HG03045 (cell line): ENCODE data around the gene ARHGAP10.

Source experiments
- ATAC-seq: cut with Tn5 transposase; IDR thresholded peaks from one replicate; pipeline ENCODE4 v1.9.1; 2021; ENCODE audit warnings: mild to moderate bottlenecking, moderate library complexity; ENCODE audit not compliant: unreplicated experiment

Gene ARHGAP10

GRCh38 chr4:148017801-148018200 is 285.9 kb downstream of the ARHGAP10 start:
- no peak for ATAC-seq

- no peak for ATAC-seq
Measured at GRCh38 chr4:148021686-148022085, 289.8 kb downstream of the ARHGAP10 start.

GRCh38 chr4:148022975-148023374 is 291.1 kb downstream of the ARHGAP10 start:
- ATAC-seq = no peak

- ATAC-seq = no peak
Measured at GRCh38 chr4:148023512-148024181, 291.8 kb downstream of the ARHGAP10 start.

- ATAC-seq = no peak
Measured at GRCh38 chr4:148025981-148026380, 294.1 kb downstream of the ARHGAP10 start.

- ATAC-seq = no peak
Measured at GRCh38 chr4:148027201-148027600, 295.3 kb downstream of the ARHGAP10 start.

- no peak for ATAC-seq
Measured at GRCh38 chr4:148029781-148030180, 297.9 kb downstream of the ARHGAP10 start.

- ATAC-seq = no peak
Measured at GRCh38 chr4:148030193-148030873, 298.4 kb downstream of the ARHGAP10 start.

GRCh38 chr4:148034813-148035212 is 302.9 kb downstream of the ARHGAP10 start:
- ATAC-seq = no peak

- ATAC-seq = no peak
Measured at GRCh38 chr4:148041606-148042329, 309.9 kb downstream of the ARHGAP10 start.

- ATAC-seq = peak; percentile 6
Measured at GRCh38 chr4:148044089-148044911, 312.4 kb downstream of the ARHGAP10 start.

- peak; percentile 90 for ATAC-seq
Measured at GRCh38 chr4:148044912-148045352, 313.0 kb downstream of the ARHGAP10 start.

GRCh38 chr4:148048598-148048997 is 316.7 kb downstream of the ARHGAP10 start:
- ATAC-seq = no peak

- ATAC-seq = no peak
Measured at GRCh38 chr4:148051403-148051802, 319.5 kb downstream of the ARHGAP10 start.

- no peak for ATAC-seq
Measured at GRCh38 chr4:148052448-148052847, 320.6 kb downstream of the ARHGAP10 start.

GRCh38 chr4:148053298-148054003 is 321.6 kb downstream of the ARHGAP10 start:
- no peak for ATAC-seq

- ATAC-seq = no peak
Measured at GRCh38 chr4:148054275-148054674, 322.4 kb downstream of the ARHGAP10 start.

GRCh38 chr4:148055844-148056243 is 324.0 kb downstream of the ARHGAP10 start:
- no peak for ATAC-seq

GRCh38 chr4:148056879-148057278 is 325.0 kb downstream of the ARHGAP10 start:
- peak; percentile 93 for ATAC-seq

- peak; percentile 29 for ATAC-seq
Measured at GRCh38 chr4:148057516-148057915, 325.6 kb downstream of the ARHGAP10 start.
